Measurements from ENCODE around the gene PEX6.

PEX6 gene

GRCh38 chr6:42984001-42984923 lies 5.3 kb upstream of the PEX6 start, which contains the start of gene PPP2R5D:
PPP2R5D (plus strand) TSS chr6:42984570; CDS start chr6:42984678, 108 bp downstream.
- no peaks in the 10 kb centered on the region for H3K9me3 ChIP-seq (ENCODE audit: severe bottlenecking)
- peaks cover 35% of the 10 kb centered on the region for H3K36me3 ChIP-seq
- H3K27ac ChIP-seq = peak within 1 kb of the TSS; percentile 88
- peak; percentile 100 for DNase-seq
- peak within 1 kb of the TSS; percentile 88 for H3K4me3 ChIP-seq (ENCODE audit: low read depth, low read length)
- no peak for TF ChIP-seq CTCF (IDR thresholded peaks at IDR 0.05; ENCODE audit: low read depth, low read length)
- no peaks in the 10 kb centered on the region for H3K27me3 ChIP-seq (ENCODE audit: insufficient read depth, low read depth, severe bottlenecking)

GRCh38 chr6:42981836-42982235 lies 2.9 kb upstream of the PEX6 start:
- no peaks in the 10 kb centered on the region for H3K27me3 ChIP-seq (ENCODE audit: insufficient read depth, low read depth, severe bottlenecking)
- TF ChIP-seq CTCF (IDR thresholded peaks at IDR 0.05; ENCODE audit: low read depth, low read length) = no peak
- peak overlapping the region; percentile 14; the same call in 1 of the 2 replicates for H3K4me3 ChIP-seq (ENCODE audit: low read depth, low read length)
- no peak overlapping the region; the same call in 1 of the 2 replicates for H3K27ac ChIP-seq
- H3K9me3 ChIP-seq (ENCODE audit: severe bottlenecking) = no peaks in the 10 kb centered on the region
- DNase-seq = no peak
- H3K36me3 ChIP-seq = peaks cover 15% of the 10 kb centered on the region

GRCh38 chr6:42979523-42980177 lies 669 bp upstream of the PEX6 start:
- H3K27ac ChIP-seq = peak overlapping the region; percentile 66
- peak overlapping the region; percentile 79 for H3K4me3 ChIP-seq (ENCODE audit: low read depth, low read length)
- H3K27me3 ChIP-seq (ENCODE audit: insufficient read depth, low read depth, severe bottlenecking) = no peaks in the 10 kb centered on the region
- H3K36me3 ChIP-seq = peaks cover 13% of the 10 kb centered on the region
- H3K9me3 ChIP-seq (ENCODE audit: severe bottlenecking) = no peaks in the 10 kb centered on the region
- TF ChIP-seq CTCF (IDR thresholded peaks at IDR 0.05; ENCODE audit: low read depth, low read length) = no peak
- no peak for DNase-seq

GRCh38 chr6:42978487-42978838 lies 518 bp downstream of the PEX6 start:
- H3K4me3 ChIP-seq (ENCODE audit: low read depth, low read length) = peak overlapping the region; percentile 79
- peaks cover 14% of the 10 kb centered on the region for H3K36me3 ChIP-seq
- H3K27ac ChIP-seq = peak overlapping the region; percentile 66
- no peak for TF ChIP-seq CTCF (IDR thresholded peaks at IDR 0.05; ENCODE audit: low read depth, low read length)
- H3K9me3 ChIP-seq (ENCODE audit: severe bottlenecking) = no peaks in the 10 kb centered on the region
- no peaks in the 10 kb centered on the region for H3K27me3 ChIP-seq (ENCODE audit: insufficient read depth, low read depth, severe bottlenecking)
- peak; percentile 46 for DNase-seq

GRCh38 chr6:42974919-42975505 lies 4.0 kb downstream of the PEX6 start:
- Histone ChIP-seq H3K27ac (no peak overlapping the region), H3K36me3 (peaks cover 18% of the 10 kb centered on the region), H3K4me3 (ENCODE audit: low read depth, low read length) (no peak overlapping the region), H3K27me3 (ENCODE audit: insufficient read depth, low read depth, severe bottlenecking) (no peaks in the 10 kb centered on the region), H3K9me3 (ENCODE audit: severe bottlenecking) (no peaks in the 10 kb centered on the region)
- DNase-seq = no peak
- no peak for TF ChIP-seq CTCF (IDR thresholded peaks at IDR 0.05; ENCODE audit: low read depth, low read length)
